ENCODE measurements around the gene SLC5A8.

SLC5A8 gene

GRCh38 chr12:101127521-101128219 is 82.4 kb downstream of the SLC5A8 start:
- Histone ChIP-seq H4K20me1 (no peaks in the 10 kb centered on the region), H3K36me3 (no peaks in the 10 kb centered on the region), H3K4me2 (no peak overlapping the region), H3K4me3 (no peak overlapping the region), H3K9ac (no peak overlapping the region), H3K27me3 (no peaks in the 10 kb centered on the region), H3K27ac (no peak overlapping the region), H3K9me3 (replicated peaks in 1 of 11) (no peaks in the 10 kb centered on the region), H3K4me1 (no peaks in the 10 kb centered on the region)
- TF ChIP-seq Cebpa-rat (IDR thresholded peaks at IDR 0.05), result no peak

- Histone ChIP-seq H3K4me2 (no peak overlapping the region), H3K9me3 (replicated peaks in 1 of 11) (no peaks in the 10 kb centered on the region; a peak in 1 of 22 replicates), H3K27ac (no peak overlapping the region), H3K36me3 (no peaks in the 10 kb centered on the region), H3K4me3 (no peak overlapping the region), H3K4me1 (no peaks in the 10 kb centered on the region), H3K27me3 (no peaks in the 10 kb centered on the region), H4K20me1 (no peaks in the 10 kb centered on the region), H3K9ac (no peak overlapping the region)
- TF ChIP-seq Cebpa-rat (IDR thresholded peaks at IDR 0.05), result no peak
These were observed 92.2 kb downstream of the SLC5A8 start for GRCh38 chr12:101117842-101118241.

- Histone ChIP-seq H4K20me1 (no peaks in the 10 kb centered on the region), H3K4me1 (no peaks in the 10 kb centered on the region), H3K9me3 (replicated peaks in 1 of 11) (no peaks in the 10 kb centered on the region; a peak in 1 of 22 replicates), H3K27me3 (no peaks in the 10 kb centered on the region), H3K27ac (no peak overlapping the region), H3K4me2 (no peak overlapping the region), H3K9ac (no peak overlapping the region), H3K36me3 (no peaks in the 10 kb centered on the region), H3K4me3 (no peak overlapping the region)
- no peak for TF ChIP-seq Cebpa-rat (IDR thresholded peaks at IDR 0.05)
These were observed 93.1 kb downstream of the SLC5A8 start for GRCh38 chr12:101116911-101117310.

- no peak overlapping the region for H3K9ac ChIP-seq
- no peaks in the 10 kb centered on the region for H4K20me1 ChIP-seq
- H3K4me1 ChIP-seq, result no peaks in the 10 kb centered on the region
- H3K27ac ChIP-seq, result no peak overlapping the region
- H3K27me3 ChIP-seq, result no peaks in the 10 kb centered on the region
- no peak overlapping the region for H3K4me2 ChIP-seq
- H3K36me3 ChIP-seq, result no peaks in the 10 kb centered on the region
- no peak for TF ChIP-seq Cebpa-rat (IDR thresholded peaks at IDR 0.05)
- H3K9me3 ChIP-seq (replicated peaks in 1 of 11), result no peaks in the 10 kb centered on the region; a peak in 1 of 22 replicates
- H3K4me3 ChIP-seq, result no peak overlapping the region
These were observed 94.7 kb downstream of the SLC5A8 start for GRCh38 chr12:101115326-101115725.

- no peak overlapping the region for H3K4me3 ChIP-seq
- TF ChIP-seq Cebpa-rat (IDR thresholded peaks at IDR 0.05), result no peak
- no peak overlapping the region for H3K4me2 ChIP-seq
These were observed 98.6 kb downstream of the SLC5A8 start for GRCh38 chr12:101111441-101111840.

GRCh38 chr12:101110866-101111265 is 99.2 kb downstream of the SLC5A8 start:
- Histone ChIP-seq H3K4me1 (no peaks in the 10 kb centered on the region), H3K9ac (no peak overlapping the region), H3K27me3 (no peaks in the 10 kb centered on the region), H3K27ac (no peak overlapping the region), H3K4me3 (no peak overlapping the region), H3K9me3 (replicated peaks in 1 of 11) (no peaks in the 10 kb centered on the region), H3K36me3 (no peaks in the 10 kb centered on the region), H3K4me2 (no peak overlapping the region), H4K20me1 (no peaks in the 10 kb centered on the region)
- TF ChIP-seq Cebpa-rat (IDR thresholded peaks at IDR 0.05), result no peak

More at GRCh38 chr12:101111441-101111840, 98.6 kb downstream of the SLC5A8 start:
- H3K4me1 ChIP-seq, result no peaks in the 10 kb centered on the region
- no peaks in the 10 kb centered on the region for H3K27me3 ChIP-seq
- H4K20me1 ChIP-seq, result no peaks in the 10 kb centered on the region
- no peaks in the 10 kb centered on the region for H3K9me3 ChIP-seq (replicated peaks in 1 of 11)
- no peak overlapping the region for H3K27ac ChIP-seq
- H3K36me3 ChIP-seq, result no peaks in the 10 kb centered on the region
- no peak overlapping the region for H3K9ac ChIP-seq

GRCh38 chr12:101108130-101108529 is 101.9 kb downstream of the SLC5A8 start:
- Histone ChIP-seq H3K4me1 (no peaks in the 10 kb centered on the region), H3K4me2 (no peak overlapping the region), H3K27me3 (no peaks in the 10 kb centered on the region), H3K9me3 (replicated peaks in 1 of 11) (peaks cover 4 to 8% (median 5%) of the 10 kb centered on the region in 11 experiments; a peak in 14 of 22 replicates), H4K20me1 (no peaks in the 10 kb centered on the region), H3K27ac (no peak overlapping the region), H3K36me3 (no peaks in the 10 kb centered on the region), H3K9ac (no peak overlapping the region), H3K4me3 (no peak overlapping the region)
- no peak for TF ChIP-seq Cebpa-rat (IDR thresholded peaks at IDR 0.05)

- H3K27me3 ChIP-seq, result no peaks in the 10 kb centered on the region
- TF ChIP-seq Cebpa-rat (IDR thresholded peaks at IDR 0.05), result no peak
- no peak overlapping the region for H3K27ac ChIP-seq
- H3K9me3 ChIP-seq (replicated peaks in 1 of 11), result peaks cover 4 to 8% (median 5%) of the 10 kb centered on the region in 11 experiments; a peak in 14 of 22 replicates
- no peaks in the 10 kb centered on the region for H4K20me1 ChIP-seq
- no peaks in the 10 kb centered on the region for H3K4me1 ChIP-seq
- H3K4me2 ChIP-seq, result no peak overlapping the region
- no peak overlapping the region for H3K9ac ChIP-seq
- H3K4me3 ChIP-seq, result no peak overlapping the region
- H3K36me3 ChIP-seq, result no peaks in the 10 kb centered on the region
These were observed 102.8 kb downstream of the SLC5A8 start for GRCh38 chr12:101107032-101107763.

Measured in BLaER1 treated with 17β-estradiol and CSF1 and Interleukin-3, amounts not matched to agents 10 nM and 100 nM (cell line).